SK-N-SH treated with all-trans-retinoic acid at 6 μM for 48 hours (cell line): ENCODE data around the gene OR5K4.

Experiments used
- BACH2 ChIP-seq: fragments of 250-450 bp; sonication (Bioruptor Pico); IDR thresholded peaks from 2 replicates; pipeline ENCODE4 v1.9.0; 2021; ENCODE audit warnings: mild to moderate bottlenecking, borderline replicate concordance
- CREB5 ChIP-seq: fragments of 250-450 bp; sonication (Bioruptor Pico); IDR thresholded peaks from 2 replicates; pipeline ENCODE4 v1.5.1; 2020; ENCODE audit warnings: low read depth, mild to moderate bottlenecking, moderate library complexity
- CSDC2 ChIP-seq: fragments of 250-450 bp; sonication (Bioruptor Pico); IDR thresholded peaks from 2 replicates; pipeline ENCODE4 v1.5.0; 2020; ENCODE audit warnings: mild to moderate bottlenecking, moderate library complexity
- ESRRG ChIP-seq: fragments of 250-450 bp; sonication (Bioruptor Pico); IDR thresholded peaks from 2 replicates; pipeline ENCODE4 v1.6.1; 2021; ENCODE audit warnings: mild to moderate bottlenecking
- RARB ChIP-seq: fragments of 250-450 bp; sonication (Bioruptor Pico); IDR thresholded peaks from 2 replicates; pipeline ENCODE4 v1.8.0; 2021; ENCODE audit warnings: mild to moderate bottlenecking, moderate library complexity
- ZFP30 ChIP-seq: fragments of 450-650 bp; formaldehyde crosslinking; IDR thresholded peaks from 2 replicates; pipeline ENCODE4 v1.5.0; 2022; ENCODE audit warnings: mild to moderate bottlenecking, moderate library complexity
- ZNF565 ChIP-seq: fragments of 450-650 bp; formaldehyde crosslinking; conservative IDR thresholded peaks from 2 replicates; pipeline ENCODE4 v1.5.0; 2020; ENCODE audit warnings: low read depth, mild to moderate bottlenecking, moderate library complexity
- ZNF8 ChIP-seq: fragments of 450-650 bp; formaldehyde crosslinking; IDR thresholded peaks from 2 replicates; pipeline ENCODE4 v1.5.0; 2020; ENCODE audit warnings: mild to moderate bottlenecking, moderate library complexity
- TF ChIP-seq, protein P1 (sequence below): fragments of 250-450 bp; sonication (Bioruptor Pico); IDR thresholded peaks from 2 replicates; pipeline ENCODE4 v1.8.0; 2020; ENCODE audit warnings: mild to moderate bottlenecking, moderate library complexity, borderline replicate concordance

DNA sequence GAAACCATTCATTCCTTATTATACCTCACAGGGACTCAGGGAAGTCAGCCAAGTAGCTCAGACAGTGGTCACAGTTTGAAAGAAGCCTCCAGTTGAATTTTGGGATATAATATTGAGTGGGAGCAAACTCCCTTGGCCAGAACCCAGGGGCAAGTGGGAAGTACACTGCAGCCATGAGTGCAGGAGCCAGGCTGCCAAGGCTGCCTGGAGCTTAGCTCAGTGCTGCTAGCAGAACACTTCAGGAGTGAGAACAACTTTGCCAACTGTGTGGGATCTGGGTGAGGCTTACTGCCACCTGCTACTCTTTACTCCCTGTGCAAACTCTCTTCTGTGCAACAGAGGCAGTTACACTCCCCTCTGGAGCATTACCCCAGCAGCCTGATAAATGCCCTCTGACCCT, 41.4 kb downstream of the OR5K4 start:
- TF ChIP-seq RARB (CRISPR knock-in tag) (no peak), CSDC2 (CRISPR knock-in tag) (no peak), CREB5 (CRISPR knock-in tag) (no peak), ZNF8 (CRISPR knock-in tag) (no peak), ESRRG (CRISPR knock-in tag) (no peak), BACH2 (CRISPR knock-in tag) (no peak), ZFP30 (CRISPR knock-in tag) (no peak), ZNF565 (CRISPR knock-in tag) (no peak)
- TF ChIP-seq, protein P1, sequence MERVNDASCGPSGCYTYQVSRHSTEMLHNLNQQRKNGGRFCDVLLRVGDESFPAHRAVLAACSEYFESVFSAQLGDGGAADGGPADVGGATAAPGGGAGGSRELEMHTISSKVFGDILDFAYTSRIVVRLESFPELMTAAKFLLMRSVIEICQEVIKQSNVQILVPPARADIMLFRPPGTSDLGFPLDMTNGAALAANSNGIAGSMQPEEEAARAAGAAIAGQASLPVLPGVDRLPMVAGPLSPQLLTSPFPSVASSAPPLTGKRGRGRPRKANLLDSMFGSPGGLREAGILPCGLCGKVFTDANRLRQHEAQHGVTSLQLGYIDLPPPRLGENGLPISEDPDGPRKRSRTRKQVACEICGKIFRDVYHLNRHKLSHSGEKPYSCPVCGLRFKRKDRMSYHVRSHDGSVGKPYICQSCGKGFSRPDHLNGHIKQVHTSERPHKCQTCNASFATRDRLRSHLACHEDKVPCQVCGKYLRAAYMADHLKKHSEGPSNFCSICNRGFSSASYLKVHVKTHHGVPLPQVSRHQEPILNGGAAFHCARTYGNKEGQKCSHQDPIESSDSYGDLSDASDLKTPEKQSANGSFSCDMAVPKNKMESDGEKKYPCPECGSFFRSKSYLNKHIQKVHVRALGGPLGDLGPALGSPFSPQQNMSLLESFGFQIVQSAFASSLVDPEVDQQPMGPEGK = no peak
